WTC11 (cell line): Measurements from ENCODE around the gene PITHD1. TPM values are rescaled to one million over a fixed set of nuclear protein-coding genes. Genes with fewer than 3 reads are reported as not detected.

ENCODE experiments used
- ATAC-seq: fragments of 200-7000 bp; cut with Tn5 transposase; 2 replicates; pipeline ENCODE4 v1.10.0; 2021; ENCODE audit warnings: mild to moderate bottlenecking, moderate library complexity
- CTCF ChIA-PET: fragments of 300-600 bp; sonication (Branson Sonifier 250); formaldehyde crosslinking; loops from one replicate; lab custom pipeline; 2021; ENCODE audit warnings: antibody characterized with exemption; lab: Charles Lee
- POLR2A ChIA-PET: fragments of 350-600 bp; sonication (Branson Sonifier 250); formaldehyde crosslinking; loops from one replicate; lab custom pipeline; 2021; ENCODE audit warnings: antibody characterized with exemption; lab: Charles Lee
- DNase-seq: peaks from one replicate; pipeline ENCODE4 v3.0.0; 2021; ENCODE audit warnings: low spot score
- H3K27ac Mint-ChIP-seq: 2 replicates; pipeline ENCODE4 v1.8.0; 2021; ENCODE audit warnings: mixed read lengths
- H3K27me3 Mint-ChIP-seq: 2 replicates; pipeline ENCODE4 v1.8.0; 2021; ENCODE audit warnings: low read depth, mild to moderate bottlenecking, moderate library complexity, mixed read lengths
- H3K36me3 Mint-ChIP-seq: 2 replicates; pipeline ENCODE4 v1.8.0; 2021; ENCODE audit warnings: mixed read lengths
- H3K4me1 Mint-ChIP-seq: 2 replicates; pipeline ENCODE4 v1.8.0; 2022; ENCODE audit warnings: mixed read lengths
- H3K4me3 Mint-ChIP-seq: 2 replicates; pipeline ENCODE4 v1.8.0; 2021; ENCODE audit warnings: mild to moderate bottlenecking, moderate library complexity, mixed read lengths
- H3K9me3 Mint-ChIP-seq: 2 replicates; pipeline ENCODE4 v1.8.0; 2021; ENCODE audit warnings: mixed read lengths
- CBFB ChIP-seq: sonication (generic); formaldehyde crosslinking; IDR thresholded peaks from 2 replicates; pipeline ENCODE4 v1.8.1; 2022; ENCODE audit warnings: mild to moderate bottlenecking, low read depth, missing genetic modification reagents
- GRHL2 ChIP-seq: fragments of 250-450 bp; sonication (Bioruptor Pico); IDR thresholded peaks from 2 replicates; pipeline ENCODE4 v1.8.0; 2022; ENCODE audit warnings: mild to moderate bottlenecking, moderate library complexity; ENCODE audit not compliant: insufficient replicate concordance, severe bottlenecking
- GTF2I ChIP-seq: fragments of 250-450 bp; sonication (Bioruptor Pico); conservative IDR thresholded peaks from 2 replicates; pipeline ENCODE4 v1.4.0; 2021; ENCODE audit warnings: mild to moderate bottlenecking
- IRF2 ChIP-seq: sonication (generic); formaldehyde crosslinking; IDR thresholded peaks from 2 replicates; pipeline ENCODE4 v1.8.0; 2022; ENCODE audit warnings: low read depth, missing genetic modification reagents, borderline replicate concordance
- NR1H2 ChIP-seq: sonication (generic); formaldehyde crosslinking; IDR thresholded peaks from 2 replicates; pipeline ENCODE4 v1.9.0; 2021; ENCODE audit warnings: mild to moderate bottlenecking, moderate library complexity, missing genetic modification reagents
- NR2C2 ChIP-seq: sonication (generic); formaldehyde crosslinking; IDR thresholded peaks from 2 replicates; pipeline ENCODE4 v1.8.0; 2022; ENCODE audit warnings: mild to moderate bottlenecking, missing genetic modification reagents
- NR3C1 ChIP-seq: sonication (generic); formaldehyde crosslinking; conservative IDR thresholded peaks from 2 replicates; pipeline ENCODE4 v1.8.1; 2023; ENCODE audit warnings: low read depth, mild to moderate bottlenecking, missing genetic modification reagents
- PRRX2 ChIP-seq: fragments of 250-450 bp; sonication (Bioruptor Pico); IDR thresholded peaks from 2 replicates; pipeline ENCODE4 v1.8.0; 2021; ENCODE audit warnings: mild to moderate bottlenecking
- SMAD3 ChIP-seq: sonication (generic); formaldehyde crosslinking; IDR thresholded peaks from 2 replicates; pipeline ENCODE4 v1.8.0; 2022; ENCODE audit warnings: missing genetic modification reagents, mild to moderate bottlenecking, borderline replicate concordance
- SOX15 ChIP-seq: fragments of 250-450 bp; sonication (Bioruptor Pico); IDR thresholded peaks from 2 replicates; pipeline ENCODE4 v1.9.0; 2021; ENCODE audit warnings: mild to moderate bottlenecking
- ZBTB21 ChIP-seq: sonication (generic); formaldehyde crosslinking; IDR thresholded peaks from 2 replicates; pipeline ENCODE4 v1.8.1; 2023; ENCODE audit warnings: mild to moderate bottlenecking, missing genetic modification reagents, borderline replicate concordance
- ZNF138 ChIP-seq: sonication (generic); formaldehyde crosslinking; conservative IDR thresholded peaks from 2 replicates; pipeline ENCODE4 v1.8.1; 2022; ENCODE audit warnings: mild to moderate bottlenecking, moderate library complexity, missing genetic modification reagents
- total RNA-seq: library from RNA; stranded (reverse); gene quantifications from 3 replicates; pipeline ENCODE4 v1.2.3, GENCODE V29; 2021
- TF ChIP-seq, protein P1 (sequence below): sonication (generic); formaldehyde crosslinking; IDR thresholded peaks from 2 replicates; pipeline ENCODE4 v1.8.0; 2022; ENCODE audit warnings: mild to moderate bottlenecking, missing genetic modification reagents
- TF ChIP-seq, protein P2 (sequence below): sonication (generic); formaldehyde crosslinking; IDR thresholded peaks from 2 replicates; pipeline ENCODE4 v1.8.1; 2023; ENCODE audit warnings: mild to moderate bottlenecking, missing genetic modification reagents, moderate library complexity
- TF ChIP-seq, protein P3 (sequence below): fragments of 250-450 bp; sonication (Bioruptor Pico); IDR thresholded peaks from 2 replicates; pipeline ENCODE4 v1.9.0; 2021; ENCODE audit warnings: mild to moderate bottlenecking
- TF ChIP-seq, protein P4 (sequence below): fragments of 250-450 bp; sonication (Bioruptor Pico); IDR thresholded peaks from 2 replicates; pipeline ENCODE4 v2.1.2; 2022; ENCODE audit warnings: mild to moderate bottlenecking, moderate library complexity
- TF ChIP-seq, protein P5 (sequence below): sonication (generic); formaldehyde crosslinking; IDR thresholded peaks from 2 replicates; pipeline ENCODE4 v1.8.1; 2023; ENCODE audit warnings: mild to moderate bottlenecking, missing genetic modification reagents, borderline replicate concordance
- TF ChIP-seq, protein P6 (sequence below): sonication (generic); formaldehyde crosslinking; IDR thresholded peaks from 2 replicates; pipeline ENCODE4 v1.8.1; 2022; ENCODE audit warnings: low read depth, missing genetic modification reagents, borderline replicate concordance
- TF ChIP-seq, protein P7 (sequence below): sonication (generic); formaldehyde crosslinking; conservative IDR thresholded peaks from 2 replicates; pipeline ENCODE4 v1.8.1; 2022; ENCODE audit warnings: mild to moderate bottlenecking, missing genetic modification reagents

PITHD1 gene
- total RNA-seq, 1 experiment from 2014 or later = 66.2 TPM

DNA sequence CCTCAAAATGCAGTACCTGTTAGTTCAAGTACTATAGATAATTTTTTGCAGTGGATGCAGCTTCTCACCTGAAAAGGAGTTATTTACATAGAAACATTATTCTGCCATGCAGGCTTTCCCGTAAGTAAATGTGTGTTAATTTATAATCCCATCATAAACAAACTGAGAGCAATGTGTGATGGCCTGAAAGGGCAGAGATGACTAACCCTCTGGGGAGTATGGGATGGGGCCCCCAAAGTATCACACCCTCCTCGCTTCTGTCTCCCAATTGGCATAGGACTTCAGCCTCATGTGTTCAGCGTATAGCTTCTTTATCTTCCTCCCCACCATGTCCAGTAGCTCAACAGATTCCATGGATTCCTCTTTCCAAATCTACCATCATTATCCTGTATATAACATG is 39.4 kb downstream of the PITHD1 start (continued):
- TF ChIP-seq NR1H2 (no peak), ZBTB21 (no peak), SOX15 (CRISPR knock-in tag) (no peak), NR2C2 (CRISPR knock-in tag) (no peak)
- TF ChIP-seq, protein P1, sequence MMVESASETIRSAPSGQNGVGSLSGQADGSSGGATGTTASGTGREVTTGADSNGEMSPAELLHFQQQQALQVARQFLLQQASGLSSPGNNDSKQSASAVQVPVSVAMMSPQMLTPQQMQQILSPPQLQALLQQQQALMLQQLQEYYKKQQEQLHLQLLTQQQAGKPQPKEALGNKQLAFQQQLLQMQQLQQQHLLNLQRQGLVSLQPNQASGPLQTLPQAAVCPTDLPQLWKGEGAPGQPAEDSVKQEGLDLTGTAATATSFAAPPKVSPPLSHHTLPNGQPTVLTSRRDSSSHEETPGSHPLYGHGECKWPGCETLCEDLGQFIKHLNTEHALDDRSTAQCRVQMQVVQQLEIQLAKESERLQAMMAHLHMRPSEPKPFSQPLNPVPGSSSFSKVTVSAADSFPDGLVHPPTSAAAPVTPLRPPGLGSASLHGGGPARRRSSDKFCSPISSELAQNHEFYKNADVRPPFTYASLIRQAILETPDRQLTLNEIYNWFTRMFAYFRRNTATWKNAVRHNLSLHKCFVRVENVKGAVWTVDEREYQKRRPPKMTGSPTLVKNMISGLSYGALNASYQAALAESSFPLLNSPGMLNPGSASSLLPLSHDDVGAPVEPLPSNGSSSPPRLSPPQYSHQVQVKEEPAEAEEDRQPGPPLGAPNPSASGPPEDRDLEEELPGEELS (CRISPR knock-in tag) = no peak
- TF ChIP-seq, protein P2, sequence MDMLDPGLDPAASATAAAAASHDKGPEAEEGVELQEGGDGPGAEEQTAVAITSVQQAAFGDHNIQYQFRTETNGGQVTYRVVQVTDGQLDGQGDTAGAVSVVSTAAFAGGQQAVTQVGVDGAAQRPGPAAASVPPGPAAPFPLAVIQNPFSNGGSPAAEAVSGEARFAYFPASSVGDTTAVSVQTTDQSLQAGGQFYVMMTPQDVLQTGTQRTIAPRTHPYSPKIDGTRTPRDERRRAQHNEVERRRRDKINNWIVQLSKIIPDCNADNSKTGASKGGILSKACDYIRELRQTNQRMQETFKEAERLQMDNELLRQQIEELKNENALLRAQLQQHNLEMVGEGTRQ = no peak
- TF ChIP-seq, protein P3, sequence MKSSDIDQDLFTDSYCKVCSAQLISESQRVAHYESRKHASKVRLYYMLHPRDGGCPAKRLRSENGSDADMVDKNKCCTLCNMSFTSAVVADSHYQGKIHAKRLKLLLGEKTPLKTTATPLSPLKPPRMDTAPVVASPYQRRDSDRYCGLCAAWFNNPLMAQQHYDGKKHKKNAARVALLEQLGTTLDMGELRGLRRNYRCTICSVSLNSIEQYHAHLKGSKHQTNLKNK = no peak
- TF ChIP-seq, protein P4, sequence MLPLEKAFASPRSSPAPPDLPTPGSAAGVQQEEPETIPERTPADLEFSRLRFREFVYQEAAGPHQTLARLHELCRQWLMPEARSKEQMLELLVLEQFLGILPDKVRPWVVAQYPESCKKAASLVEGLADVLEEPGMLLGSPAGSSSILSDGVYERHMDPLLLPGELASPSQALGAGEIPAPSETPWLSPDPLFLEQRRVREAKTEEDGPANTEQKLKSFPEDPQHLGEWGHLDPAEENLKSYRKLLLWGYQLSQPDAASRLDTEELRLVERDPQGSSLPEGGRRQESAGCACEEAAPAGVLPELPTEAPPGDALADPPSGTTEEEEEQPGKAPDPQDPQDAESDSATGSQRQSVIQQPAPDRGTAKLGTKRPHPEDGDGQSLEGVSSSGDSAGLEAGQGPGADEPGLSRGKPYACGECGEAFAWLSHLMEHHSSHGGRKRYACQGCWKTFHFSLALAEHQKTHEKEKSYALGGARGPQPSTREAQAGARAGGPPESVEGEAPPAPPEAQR (CRISPR knock-in tag) = no peak

DNA sequence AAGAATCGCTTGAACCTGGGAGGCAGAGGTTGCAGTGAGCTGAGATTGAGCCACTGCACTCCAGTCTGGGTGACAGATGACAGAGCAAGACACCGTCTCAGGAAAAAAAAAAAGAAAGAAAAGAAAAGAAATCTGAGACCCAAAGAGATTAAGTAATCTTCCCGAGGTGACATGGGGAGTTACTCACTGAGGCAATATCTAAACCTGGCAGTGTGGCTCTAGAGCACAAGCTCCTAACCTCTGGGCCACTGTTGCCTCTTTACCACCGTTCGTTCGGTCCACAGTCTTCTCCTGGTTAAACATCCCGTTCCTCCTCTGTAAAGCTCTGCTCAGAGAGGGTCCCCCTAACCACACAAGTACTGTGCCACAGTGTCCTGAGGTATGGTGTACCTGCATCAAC is 45.5 kb downstream of the PITHD1 start:
- Mint-ChIP-seq H3K36me3 (no peaks in the 10 kb centered on the region), H3K4me1 (peaks cover 8% of the 10 kb centered on the region), H3K9me3 (no peaks in the 10 kb centered on the region), H3K27me3 (no peaks in the 10 kb centered on the region), H3K27ac (no peak overlapping the region), H3K4me3 (peak overlapping the region; percentile 97)
- no peak for TF ChIP-seq ZNF138 (CRISPR knock-in tag)
- TF ChIP-seq CBFB (CRISPR knock-in tag) = no peak
- TF ChIP-seq, protein P5, sequence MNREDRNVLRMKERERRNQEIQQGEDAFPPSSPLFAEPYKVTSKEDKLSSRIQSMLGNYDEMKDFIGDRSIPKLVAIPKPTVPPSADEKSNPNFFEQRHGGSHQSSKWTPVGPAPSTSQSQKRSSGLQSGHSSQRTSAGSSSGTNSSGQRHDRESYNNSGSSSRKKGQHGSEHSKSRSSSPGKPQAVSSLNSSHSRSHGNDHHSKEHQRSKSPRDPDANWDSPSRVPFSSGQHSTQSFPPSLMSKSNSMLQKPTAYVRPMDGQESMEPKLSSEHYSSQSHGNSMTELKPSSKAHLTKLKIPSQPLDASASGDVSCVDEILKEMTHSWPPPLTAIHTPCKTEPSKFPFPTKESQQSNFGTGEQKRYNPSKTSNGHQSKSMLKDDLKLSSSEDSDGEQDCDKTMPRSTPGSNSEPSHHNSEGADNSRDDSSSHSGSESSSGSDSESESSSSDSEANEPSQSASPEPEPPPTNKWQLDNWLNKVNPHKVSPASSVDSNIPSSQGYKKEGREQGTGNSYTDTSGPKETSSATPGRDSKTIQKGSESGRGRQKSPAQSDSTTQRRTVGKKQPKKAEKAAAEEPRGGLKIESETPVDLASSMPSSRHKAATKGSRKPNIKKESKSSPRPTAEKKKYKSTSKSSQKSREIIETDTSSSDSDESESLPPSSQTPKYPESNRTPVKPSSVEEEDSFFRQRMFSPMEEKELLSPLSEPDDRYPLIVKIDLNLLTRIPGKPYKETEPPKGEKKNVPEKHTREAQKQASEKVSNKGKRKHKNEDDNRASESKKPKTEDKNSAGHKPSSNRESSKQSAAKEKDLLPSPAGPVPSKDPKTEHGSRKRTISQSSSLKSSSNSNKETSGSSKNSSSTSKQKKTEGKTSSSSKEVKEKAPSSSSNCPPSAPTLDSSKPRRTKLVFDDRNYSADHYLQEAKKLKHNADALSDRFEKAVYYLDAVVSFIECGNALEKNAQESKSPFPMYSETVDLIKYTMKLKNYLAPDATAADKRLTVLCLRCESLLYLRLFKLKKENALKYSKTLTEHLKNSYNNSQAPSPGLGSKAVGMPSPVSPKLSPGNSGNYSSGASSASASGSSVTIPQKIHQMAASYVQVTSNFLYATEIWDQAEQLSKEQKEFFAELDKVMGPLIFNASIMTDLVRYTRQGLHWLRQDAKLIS (CRISPR knock-in tag) = no peak
- TF ChIP-seq NR3C1 (CRISPR knock-in tag) = no peak
- TF ChIP-seq SMAD3 (CRISPR knock-in tag) = no peak
- no peak for TF ChIP-seq IRF2 (CRISPR knock-in tag)
- no peak for TF ChIP-seq PRRX2 (CRISPR knock-in tag)
- TF ChIP-seq GTF2I = no peak
- TF ChIP-seq, protein P6, sequence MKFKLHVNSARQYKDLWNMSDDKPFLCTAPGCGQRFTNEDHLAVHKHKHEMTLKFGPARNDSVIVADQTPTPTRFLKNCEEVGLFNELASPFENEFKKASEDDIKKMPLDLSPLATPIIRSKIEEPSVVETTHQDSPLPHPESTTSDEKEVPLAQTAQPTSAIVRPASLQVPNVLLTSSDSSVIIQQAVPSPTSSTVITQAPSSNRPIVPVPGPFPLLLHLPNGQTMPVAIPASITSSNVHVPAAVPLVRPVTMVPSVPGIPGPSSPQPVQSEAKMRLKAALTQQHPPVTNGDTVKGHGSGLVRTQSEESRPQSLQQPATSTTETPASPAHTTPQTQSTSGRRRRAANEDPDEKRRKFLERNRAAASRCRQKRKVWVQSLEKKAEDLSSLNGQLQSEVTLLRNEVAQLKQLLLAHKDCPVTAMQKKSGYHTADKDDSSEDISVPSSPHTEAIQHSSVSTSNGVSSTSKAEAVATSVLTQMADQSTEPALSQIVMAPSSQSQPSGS (CRISPR knock-in tag) = no peak
- TF ChIP-seq, protein P7, sequence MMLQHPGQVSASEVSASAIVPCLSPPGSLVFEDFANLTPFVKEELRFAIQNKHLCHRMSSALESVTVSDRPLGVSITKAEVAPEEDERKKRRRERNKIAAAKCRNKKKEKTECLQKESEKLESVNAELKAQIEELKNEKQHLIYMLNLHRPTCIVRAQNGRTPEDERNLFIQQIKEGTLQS (CRISPR knock-in tag) = no peak
- TF ChIP-seq NR2C2 (CRISPR knock-in tag) = no peak
- no peak for TF ChIP-seq GRHL2 (CRISPR knock-in tag)
- ATAC-seq (no peak), DNase-seq (no peak)
- POLR2A ChIA-PET = no interaction called here
- CTCF ChIA-PET = interaction anchor here (1.5 to 8.1 kb wide), 2 partner anchors 13 to 22 kb away, joined by 6 to 105 read pairs; no protein-coding TSS in a partner anchor
